HEK293 (cell line): Measurements from ENCODE around the gene C5.
"Not testable (repeated sequence)": the region's sequence is repeated elsewhere in the genome, so short reads cannot be mapped to it uniquely, and the experiment has no call there.

Experiments used
- PRDM10 ChIP-seq: fragments of 450-650 bp; formaldehyde crosslinking; IDR thresholded peaks from 2 replicates; pipeline ENCODE4 v1.5.1; 2016; ENCODE audit warnings: missing biosample characterization, missing genetic modification characterization
- ZBTB48 ChIP-seq: fragments of 450-650 bp; formaldehyde crosslinking; IDR thresholded peaks from 2 replicates; pipeline ENCODE4 v1.5.1; 2016; ENCODE audit warnings: missing biosample characterization, missing genetic modification characterization
- ZNF175 ChIP-seq: fragments of 450-650 bp; formaldehyde crosslinking; IDR thresholded peaks from 2 replicates; pipeline ENCODE4 v1.5.1; 2016; ENCODE audit warnings: missing biosample characterization, missing genetic modification characterization
- ZNF350 ChIP-seq: fragments of 450-650 bp; formaldehyde crosslinking; IDR thresholded peaks from 2 replicates; pipeline ENCODE4 v1.5.0; 2017; ENCODE audit warnings: missing biosample characterization, mild to moderate bottlenecking, missing genetic modification characterization
- TF ChIP-seq, protein P1 (sequence below): sonication (generic); formaldehyde crosslinking; IDR thresholded peaks from 2 replicates; pipeline ENCODE4 v1.8.1; 2022; ENCODE audit warnings: mild to moderate bottlenecking, moderate library complexity, missing genetic modification reagents
- TF ChIP-seq, protein P2 (sequence below): fragments of 450-650 bp; formaldehyde crosslinking; IDR thresholded peaks from 2 replicates; pipeline ENCODE4 v1.5.1; 2016; ENCODE audit warnings: missing biosample characterization, missing genetic modification characterization

- TF ChIP-seq, protein P1, sequence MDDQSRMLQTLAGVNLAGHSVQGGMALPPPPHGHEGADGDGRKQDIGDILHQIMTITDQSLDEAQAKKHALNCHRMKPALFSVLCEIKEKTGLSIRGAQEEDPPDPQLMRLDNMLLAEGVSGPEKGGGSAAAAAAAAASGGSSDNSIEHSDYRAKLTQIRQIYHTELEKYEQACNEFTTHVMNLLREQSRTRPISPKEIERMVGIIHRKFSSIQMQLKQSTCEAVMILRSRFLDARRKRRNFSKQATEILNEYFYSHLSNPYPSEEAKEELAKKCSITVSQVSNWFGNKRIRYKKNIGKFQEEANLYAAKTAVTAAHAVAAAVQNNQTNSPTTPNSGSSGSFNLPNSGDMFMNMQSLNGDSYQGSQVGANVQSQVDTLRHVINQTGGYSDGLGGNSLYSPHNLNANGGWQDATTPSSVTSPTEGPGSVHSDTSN (CRISPR knock-in tag) = not testable (repeated sequence)
- not testable (repeated sequence) for TF ChIP-seq ZNF175, ZNF350, PRDM10, ZBTB48 (tag by site-specific recombination)
- TF ChIP-seq, protein P2, sequence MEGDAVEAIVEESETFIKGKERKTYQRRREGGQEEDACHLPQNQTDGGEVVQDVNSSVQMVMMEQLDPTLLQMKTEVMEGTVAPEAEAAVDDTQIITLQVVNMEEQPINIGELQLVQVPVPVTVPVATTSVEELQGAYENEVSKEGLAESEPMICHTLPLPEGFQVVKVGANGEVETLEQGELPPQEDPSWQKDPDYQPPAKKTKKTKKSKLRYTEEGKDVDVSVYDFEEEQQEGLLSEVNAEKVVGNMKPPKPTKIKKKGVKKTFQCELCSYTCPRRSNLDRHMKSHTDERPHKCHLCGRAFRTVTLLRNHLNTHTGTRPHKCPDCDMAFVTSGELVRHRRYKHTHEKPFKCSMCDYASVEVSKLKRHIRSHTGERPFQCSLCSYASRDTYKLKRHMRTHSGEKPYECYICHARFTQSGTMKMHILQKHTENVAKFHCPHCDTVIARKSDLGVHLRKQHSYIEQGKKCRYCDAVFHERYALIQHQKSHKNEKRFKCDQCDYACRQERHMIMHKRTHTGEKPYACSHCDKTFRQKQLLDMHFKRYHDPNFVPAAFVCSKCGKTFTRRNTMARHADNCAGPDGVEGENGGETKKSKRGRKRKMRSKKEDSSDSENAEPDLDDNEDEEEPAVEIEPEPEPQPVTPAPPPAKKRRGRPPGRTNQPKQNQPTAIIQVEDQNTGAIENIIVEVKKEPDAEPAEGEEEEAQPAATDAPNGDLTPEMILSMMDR = not testable (repeated sequence)
These were observed 78.6 kb downstream of the C5 start for GRCh38 chr9:120971471-120971870.
